Caco-2 (cell line): Measurements from ENCODE around the gene OR12D3. TPM values are rescaled to one million over a fixed set of nuclear protein-coding genes. Genes with fewer than 3 reads are reported as not detected.

Experiments used
- BruUV-seq: library from RNA; stranded (reverse); fragments of 400-500 nt; replicated peaks from 2 replicates; lab custom pipeline; 2021; lab: Mats Ljungman, UMichigan
- CTCF ChIA-PET: fragments of 300-600 bp; sonication (Branson Sonifier 250); formaldehyde crosslinking; loops from one replicate; lab custom pipeline; 2022; ENCODE audit warnings: antibody characterized with exemption; lab: Charles Lee
- POLR2A ChIA-PET: fragments of 300-600 bp; sonication (Branson Sonifier 250); formaldehyde crosslinking; loops from one replicate; lab custom pipeline; 2022; ENCODE audit warnings: antibody characterized with exemption; lab: Charles Lee
- DNase-seq, 2 experiments: peaks; one replicate each; pipeline versions ENCODE4 v3.0.0 to v3.0.0-alpha.2; 2020 to 2022
- H3K27me3 ChIP-seq: replicated peaks from 2 replicates; pipeline ENCODE4 v1.6.0; 2011; ENCODE audit warnings: low read length; ENCODE audit not compliant: control insufficient read depth, insufficient read depth
- H3K36me3 ChIP-seq: 2 replicates; pipeline ENCODE4 v1.5.1; 2011; ENCODE audit warnings: low read length; ENCODE audit not compliant: control insufficient read depth, insufficient read depth
- H3K4me1 ChIP-seq: fragments of 250-450 bp; sonication (Bioruptor Pico); 2 replicates; pipeline ENCODE4 v1.5.1; 2020; ENCODE audit warnings: mild to moderate bottlenecking
- H3K4me3 ChIP-seq: 2 replicates; pipeline ENCODE4 v1.5.1; 2011; ENCODE audit warnings: low read depth, mild to moderate bottlenecking, control low read depth, low read length
- H3K9me3 ChIP-seq: fragments of 250-450 bp; sonication (Bioruptor Pico); 2 replicates; pipeline ENCODE4 v1.5.1; 2020; ENCODE audit warnings: mild to moderate bottlenecking, moderate library complexity
- H3K27ac Mint-ChIP-seq: one replicate; pipeline ENCODE4 v1.8.0; 2022; ENCODE audit warnings: mixed read lengths; ENCODE audit not compliant: unreplicated experiment
- H3K27me3 Mint-ChIP-seq: one replicate; pipeline ENCODE4 v1.8.0; 2022; ENCODE audit warnings: mixed read lengths; ENCODE audit not compliant: insufficient read depth, unreplicated experiment
- H3K36me3 Mint-ChIP-seq: one replicate; pipeline ENCODE4 v1.8.0; 2022; ENCODE audit warnings: mild to moderate bottlenecking, mixed read lengths; ENCODE audit not compliant: insufficient read depth, unreplicated experiment
- H3K4me1 Mint-ChIP-seq: one replicate; pipeline ENCODE4 v1.8.0; 2022; ENCODE audit warnings: low read depth, mixed read lengths; ENCODE audit not compliant: unreplicated experiment
- H3K4me3 Mint-ChIP-seq: one replicate; pipeline ENCODE4 v1.8.0; 2022; ENCODE audit warnings: mild to moderate bottlenecking, moderate library complexity, mixed read lengths; ENCODE audit not compliant: unreplicated experiment
- H3K9me3 Mint-ChIP-seq: one replicate; pipeline ENCODE4 v1.8.0; 2022; ENCODE audit warnings: mixed read lengths; ENCODE audit not compliant: unreplicated experiment
- CTCF ChIP-seq, 2 experiments: fragments of 200-600 bp in 1 of 2; IDR thresholded peaks; 1 replicate in 1 of 2; 2 replicates in 1 of 2; pipeline versions ENCODE4 v1.5.1 to v1.8.0; 2011 to 2022; ENCODE audit warnings: antibody characterized with exemption in 1 of 2, control low read depth in 1 of 2, inconsistent platforms in 1 of 2, low read depth in 1 of 2, low read length in 1 of 2, mild to moderate bottlenecking in 1 of 2, moderate library complexity in 1 of 2; ENCODE audit not compliant: insufficient read depth in 1 of 2, severe bottlenecking in 1 of 2, unreplicated experiment in 1 of 2
- intact Hi-C: fragments of 100-400 bp; cut with micrococcal nuclease; formaldehyde crosslinking; loops from one replicate; pipeline ENCODE4 v1.10.0; 2022; ENCODE audit not compliant: unreplicated experiment
- total RNA-seq: library from RNA; stranded (reverse); gene quantifications from 2 replicates; pipeline ENCODE4 v1.2.3, GENCODE V29; 2022

The OR12D3 gene
- total RNA-seq, 1 experiment from 2014 or later: not detected

GRCh38 chr6:29376003-29376402, 912 bp upstream of the OR12D3 start:
- no peak overlapping the region for H3K4me3 Mint-ChIP-seq
- no peaks in the 10 kb centered on the region for H3K36me3 ChIP-seq
- no peak for TF ChIP-seq CTCF (IDR thresholded peaks at IDR 0.05; ENCODE audit: insufficient read depth in 1 of 2, low read depth in 1 of 2, low read length in 1 of 2, severe bottlenecking in 1 of 2, unreplicated experiment in 1 of 2)
- ChIA-PET CTCF (no interaction called here), POLR2A (no interaction called here)
- intact Hi-C loops: no loop called here
- H3K27me3 Mint-ChIP-seq: peaks cover 5% of the 10 kb centered on the region
- H3K27ac Mint-ChIP-seq: no peak overlapping the region
- no peak for DNase-seq
- no peaks in the 10 kb centered on the region; the same call in 1 of the 2 replicates for H3K9me3 ChIP-seq
- H3K36me3 Mint-ChIP-seq: no peaks in the 10 kb centered on the region
- H3K4me1 ChIP-seq: no peaks in the 10 kb centered on the region
- no peak overlapping the region for H3K4me3 ChIP-seq
- no peaks in the 10 kb centered on the region for H3K9me3 Mint-ChIP-seq
- no TSS peak for BruUV-seq
- H3K4me1 Mint-ChIP-seq: no peaks in the 10 kb centered on the region
- no peaks in the 10 kb centered on the region for H3K27me3 ChIP-seq

- H3K27ac Mint-ChIP-seq: no peak within 1 kb of the TSS
- Histone ChIP-seq H3K36me3 (no peaks in the 10 kb centered on the region), H3K27me3 (no peaks in the 10 kb centered on the region), H3K4me3 (no peak within 1 kb of the TSS), H3K4me1 (no peaks in the 10 kb centered on the region), H3K9me3 (no peaks in the 10 kb centered on the region; the same call in 1 of the 2 replicates)
- no peaks in the 10 kb centered on the region for H3K4me1 Mint-ChIP-seq
- H3K9me3 Mint-ChIP-seq: no peaks in the 10 kb centered on the region
- CTCF ChIA-PET: no interaction called here
- BruUV-seq: no TSS peak
- no peak within 1 kb of the TSS for H3K4me3 Mint-ChIP-seq
- DNase-seq: no peak
- H3K27me3 Mint-ChIP-seq: peaks cover 4% of the 10 kb centered on the region
- intact Hi-C loops: no loop called here
- no peaks in the 10 kb centered on the region for H3K36me3 Mint-ChIP-seq
- TF ChIP-seq CTCF (IDR thresholded peaks at IDR 0.05; ENCODE audit: insufficient read depth in 1 of 2, low read depth in 1 of 2, low read length in 1 of 2, severe bottlenecking in 1 of 2, unreplicated experiment in 1 of 2): no peak
- POLR2A ChIA-PET: no interaction called here
Measured at GRCh38 chr6:29368765-29369164, 6.3 kb downstream of the OR12D3 start, which contains the start of gene OR5V1. TSS of gene OR5V1 (minus strand) at chr6:29368865. CDS start at chr6:29356195, 12,670 bp downstream.

- Histone ChIP-seq H3K4me3 (no peak overlapping the region), H3K9me3 (no peaks in the 10 kb centered on the region), H3K27me3 (no peaks in the 10 kb centered on the region), H3K36me3 (no peaks in the 10 kb centered on the region), H3K4me1 (no peaks in the 10 kb centered on the region)
- peaks cover 3% of the 10 kb centered on the region for H3K27me3 Mint-ChIP-seq
- intact Hi-C loops: no loop called here
- no peaks in the 10 kb centered on the region for H3K9me3 Mint-ChIP-seq
- no peak for DNase-seq
- CTCF ChIA-PET: no interaction called here
- TF ChIP-seq CTCF (IDR thresholded peaks at IDR 0.05; ENCODE audit: insufficient read depth in 1 of 2, low read depth in 1 of 2, low read length in 1 of 2, severe bottlenecking in 1 of 2, unreplicated experiment in 1 of 2): no peak
- no peak overlapping the region for H3K27ac Mint-ChIP-seq
- no peaks in the 10 kb centered on the region for H3K36me3 Mint-ChIP-seq
- H3K4me3 Mint-ChIP-seq: no peak overlapping the region
- no TSS peak for BruUV-seq
- POLR2A ChIA-PET: no interaction called here
- H3K4me1 Mint-ChIP-seq: no peaks in the 10 kb centered on the region
Measured at GRCh38 chr6:29355603-29356002, 19.5 kb downstream of the OR12D3 start.
